Stimulated activated memory B cell treated with anti-CD40 and anti-IgM and Interleukin-4, amounts not matched to agents 10 μg/mL and 1 μg/mL and 100 μg/mL, for 72 hours (primary cell): ENCODE measurements around the gene CWF19L1.
"Not testable (repeated sequence)": the region's sequence is repeated elsewhere in the genome, so short reads cannot be mapped to it uniquely, and the experiment has no call there.

Experiments
- ATAC-seq: fragments of 150-1000 bp; cut with Tn5 transposase; 2 replicates; pipeline ENCODE4 v1.10.0; 2021
- H3K27ac Mint-ChIP-seq: one replicate; pipeline ENCODE4 v1.8.0; 2022; ENCODE audit warnings: mild to moderate bottlenecking, mixed read lengths
- H3K27me3 Mint-ChIP-seq: one replicate; pipeline ENCODE4 v1.8.0; 2022; ENCODE audit warnings: mixed read lengths
- H3K36me3 Mint-ChIP-seq: one replicate; pipeline ENCODE4 v1.8.0; 2022; ENCODE audit warnings: mixed read lengths
- H3K4me1 Mint-ChIP-seq: one replicate; pipeline ENCODE4 v1.8.0; 2022; ENCODE audit warnings: mixed read lengths
- H3K4me3 Mint-ChIP-seq: one replicate; pipeline ENCODE4 v1.8.0; 2022; ENCODE audit warnings: mild to moderate bottlenecking, moderate library complexity, mixed read lengths
- H3K9me3 Mint-ChIP-seq: one replicate; pipeline ENCODE4 v1.8.0; 2022; ENCODE audit warnings: mixed read lengths

CWF19L1 gene

GRCh38 chr10:100286051-100287033 is 18.9 kb upstream of the CWF19L1 start, which contains the start of gene BLOC1S2:
TSS of gene BLOC1S2 (minus strand) at chr10:100286680. CDS start at chr10:100286659, 21 bp downstream.
- peak within 1 kb of the TSS; percentile 96 for H3K4me3 Mint-ChIP-seq
- peak within 1 kb of the TSS; percentile 96 for H3K27ac Mint-ChIP-seq
- no peaks in the 10 kb centered on the region for H3K27me3 Mint-ChIP-seq
- H3K4me1 Mint-ChIP-seq = peaks cover 26% of the 10 kb centered on the region
- H3K36me3 Mint-ChIP-seq = peaks cover 7% of the 10 kb centered on the region
- peak; percentile 94 for ATAC-seq
- no peaks in the 10 kb centered on the region for H3K9me3 Mint-ChIP-seq

GRCh38 chr10:100285326-100285725 is 17.9 kb upstream of the CWF19L1 start:
- Mint-ChIP-seq H3K36me3 (peaks cover 15% of the 10 kb centered on the region), H3K4me3 (peak overlapping the region; percentile 96), H3K27ac (peak overlapping the region; percentile 96), H3K4me1 (peaks cover 26% of the 10 kb centered on the region)
- not testable (repeated sequence) for ATAC-seq, H3K27me3 Mint-ChIP-seq, H3K9me3 Mint-ChIP-seq

GRCh38 chr10:100282907-100283306 is 15.5 kb upstream of the CWF19L1 start:
- no peaks in the 10 kb centered on the region for H3K9me3 Mint-ChIP-seq
- no peak overlapping the region for H3K27ac Mint-ChIP-seq
- H3K27me3 Mint-ChIP-seq = no peaks in the 10 kb centered on the region
- no peak for ATAC-seq
- peaks cover 26% of the 10 kb centered on the region for H3K4me1 Mint-ChIP-seq
- peaks cover 28% of the 10 kb centered on the region for H3K36me3 Mint-ChIP-seq
- H3K4me3 Mint-ChIP-seq = no peak overlapping the region

- ATAC-seq, H3K9me3 Mint-ChIP-seq, H3K4me1 Mint-ChIP-seq, H3K27me3 Mint-ChIP-seq, H3K4me3 Mint-ChIP-seq, H3K27ac Mint-ChIP-seq: not testable (repeated sequence)
- H3K36me3 Mint-ChIP-seq = peaks cover 45% of the 10 kb centered on the region
These were observed 9.5 kb upstream of the CWF19L1 start for GRCh38 chr10:100276971-100277370.

GRCh38 chr10:100265821-100266485 is 1.5 kb downstream of the CWF19L1 start:
- ATAC-seq = no peak
- Mint-ChIP-seq H3K9me3 (no peaks in the 10 kb centered on the region), H3K27ac (peak overlapping the region; percentile 99), H3K36me3 (peaks cover 24% of the 10 kb centered on the region), H3K4me3 (peak overlapping the region; percentile 99), H3K4me1 (peaks cover 45% of the 10 kb centered on the region), H3K27me3 (no peaks in the 10 kb centered on the region)

- Mint-ChIP-seq H3K4me3 (no peak overlapping the region), H3K36me3 (peaks cover 60% of the 10 kb centered on the region), H3K9me3 (no peaks in the 10 kb centered on the region), H3K27ac (no peak overlapping the region), H3K27me3 (no peaks in the 10 kb centered on the region), H3K4me1 (no peaks in the 10 kb centered on the region)
- ATAC-seq = no peak
These were observed 13.2 kb downstream of the CWF19L1 start for GRCh38 chr10:100254191-100254590.

- Mint-ChIP-seq H3K9me3 (no peaks in the 10 kb centered on the region), H3K4me3 (no peak overlapping the region), H3K4me1 (no peaks in the 10 kb centered on the region), H3K27ac (no peak overlapping the region), H3K36me3 (peaks cover 55% of the 10 kb centered on the region), H3K27me3 (no peaks in the 10 kb centered on the region)
- ATAC-seq = no peak
These were observed 14.4 kb downstream of the CWF19L1 start for GRCh38 chr10:100253041-100253440.

GRCh38 chr10:100248820-100249219 is 18.6 kb downstream of the CWF19L1 start:
- ATAC-seq = no peak
- Mint-ChIP-seq H3K36me3 (peaks cover 29% of the 10 kb centered on the region), H3K4me1 (no peaks in the 10 kb centered on the region), H3K27ac (no peak overlapping the region), H3K4me3 (no peak overlapping the region), H3K9me3 (no peaks in the 10 kb centered on the region), H3K27me3 (no peaks in the 10 kb centered on the region)

GRCh38 chr10:100245484-100246220 is 21.8 kb downstream of the CWF19L1 start:
- no peaks in the 10 kb centered on the region for H3K27me3 Mint-ChIP-seq
- H3K4me1 Mint-ChIP-seq = no peaks in the 10 kb centered on the region
- H3K9me3 Mint-ChIP-seq = no peaks in the 10 kb centered on the region
- no peak overlapping the region for H3K27ac Mint-ChIP-seq
- peaks cover 40% of the 10 kb centered on the region for H3K36me3 Mint-ChIP-seq
- no peak for ATAC-seq
- H3K4me3 Mint-ChIP-seq = no peak overlapping the region

GRCh38 chr10:100239851-100240250 is 27.6 kb downstream of the CWF19L1 start:
- ATAC-seq = no peak
- peaks cover 45% of the 10 kb centered on the region for H3K36me3 Mint-ChIP-seq
- no peak overlapping the region for H3K4me3 Mint-ChIP-seq
- H3K27me3 Mint-ChIP-seq = no peaks in the 10 kb centered on the region
- H3K9me3 Mint-ChIP-seq = no peaks in the 10 kb centered on the region
- H3K4me1 Mint-ChIP-seq = no peaks in the 10 kb centered on the region
- H3K27ac Mint-ChIP-seq = no peak overlapping the region

GRCh38 chr10:100238429-100238828 is 29.0 kb downstream of the CWF19L1 start:
- Mint-ChIP-seq H3K27me3 (no peaks in the 10 kb centered on the region), H3K9me3 (no peaks in the 10 kb centered on the region), H3K27ac (peak overlapping the region; percentile 67), H3K4me1 (no peaks in the 10 kb centered on the region), H3K4me3 (no peak overlapping the region), H3K36me3 (peaks cover 53% of the 10 kb centered on the region)
- no peak for ATAC-seq

GRCh38 chr10:100232101-100232500 is 35.3 kb downstream of the CWF19L1 start:
- H3K27ac Mint-ChIP-seq = no peak overlapping the region
- H3K4me1 Mint-ChIP-seq = peaks cover 28% of the 10 kb centered on the region
- H3K27me3 Mint-ChIP-seq = no peaks in the 10 kb centered on the region
- H3K36me3 Mint-ChIP-seq = peaks cover 44% of the 10 kb centered on the region
- no peak overlapping the region for H3K4me3 Mint-ChIP-seq
- no peak for ATAC-seq
- H3K9me3 Mint-ChIP-seq = peaks cover 4% of the 10 kb centered on the region

GRCh38 chr10:100229819-100230422 is 37.5 kb downstream of the CWF19L1 start:
- Mint-ChIP-seq H3K4me3 (peak overlapping the region; percentile 86), H3K36me3 (peaks cover 36% of the 10 kb centered on the region), H3K9me3 (peaks cover 4% of the 10 kb centered on the region), H3K4me1 (peaks cover 36% of the 10 kb centered on the region), H3K27ac (peak overlapping the region; percentile 80), H3K27me3 (no peaks in the 10 kb centered on the region)
- ATAC-seq = no peak

GRCh38 chr10:100223879-100224278 is 43.6 kb downstream of the CWF19L1 start:
- Mint-ChIP-seq H3K4me1 (peaks cover 22% of the 10 kb centered on the region), H3K27me3 (no peaks in the 10 kb centered on the region), H3K4me3 (no peak overlapping the region), H3K27ac (no peak overlapping the region), H3K36me3 (peaks cover 47% of the 10 kb centered on the region), H3K9me3 (no peaks in the 10 kb centered on the region)
- no peak for ATAC-seq

- Mint-ChIP-seq H3K4me3 (no peak overlapping the region), H3K27me3 (no peaks in the 10 kb centered on the region), H3K27ac (no peak overlapping the region), H3K9me3 (no peaks in the 10 kb centered on the region), H3K4me1 (peaks cover 12% of the 10 kb centered on the region), H3K36me3 (peaks cover 57% of the 10 kb centered on the region)
- ATAC-seq = no peak
These were observed 44.9 kb downstream of the CWF19L1 start for GRCh38 chr10:100222529-100222928.
